Heart right ventricle (tissue), 16 donors: Measurements from ENCODE around the gene JUNB. TPM values are rescaled to one million over a fixed set of nuclear protein-coding genes. Genes with fewer than 3 reads are reported as not detected.

ENCODE experiments used
- ATAC-seq, 8 donors: fragments of 200-7000 bp; cut with Tn5 transposase; one replicate each; pipeline ENCODE4 v1.9.1; 2020; ENCODE audit warnings: mild to moderate bottlenecking in 8 of 8, moderate library complexity in 8 of 8, moderate number of reproducible peaks in 1 of 8
- DNase-seq, 2 donors: peaks; one replicate each; pipeline ENCODE4 v3.0.0-alpha.2; 2020
- H3K27ac ChIP-seq, 10 donors: fragments of 200-600 bp; sonication (generic) in 2 of 10; one replicate each; pipeline versions ENCODE4 v1.5.0 to v1.8.0; 2020 to 2022; ENCODE audit warnings: mild to moderate bottlenecking in 3 of 10
- H3K27me3 ChIP-seq, 7 donors: fragments of 200-600 bp; one replicate each; pipeline ENCODE4 v1.8.0; 2021 to 2022; ENCODE audit warnings: mild to moderate bottlenecking in 2 of 7
- H3K36me3 ChIP-seq, 9 donors: fragments of 200-600 bp; sonication (generic) in 1 of 9; one replicate each; pipeline versions ENCODE4 v1.5.0 to v1.8.0; 2020 to 2022; ENCODE audit warnings: mild to moderate bottlenecking in 2 of 9
- H3K4me1 ChIP-seq, 9 donors: fragments of 200-600 bp; sonication (generic) in 1 of 9; one replicate each; pipeline versions ENCODE4 v1.5.0 to v1.8.0; 2020 to 2022; ENCODE audit warnings: mild to moderate bottlenecking in 4 of 9
- H3K4me3 ChIP-seq, 10 donors: fragments of 200-600 bp; sonication (generic) in 2 of 10; one replicate each; pipeline versions ENCODE4 v1.5.0 to v1.8.0; 2020 to 2022; ENCODE audit warnings: mild to moderate bottlenecking in 7 of 10, moderate library complexity in 2 of 10
- H3K9me3 ChIP-seq, 11 donors: fragments of 200-600 bp in 10 of 11; sonication (generic) in 2 of 11; one replicate each; pipeline versions ENCODE4 v1.5.0 to v1.8.0; 2013 to 2022; ENCODE audit warnings: mild to moderate bottlenecking in 2 of 11, control low read depth in 1 of 11, moderate library complexity in 1 of 11
- CTCF ChIP-seq, 9 donors: fragments of 200-600 bp; sonication (generic) in 2 of 9; IDR thresholded peaks; one replicate each; pipeline versions ENCODE4 v1.5.0 to v1.8.0; 2021 to 2022; ENCODE audit warnings: antibody characterized with exemption in 9 of 9, mild to moderate bottlenecking in 5 of 9, moderate library complexity in 1 of 9
- WGBS, 2 donors: extraction: QIAGEN DNeasy Blood & Tissue Kit; methylation state at CpG; one replicate each; pipeline ENCODE4 v1.1.7; 2013; ENCODE audit warnings: inconsistent platforms in 1 of 2; 5-methylcytosine and 5-hydroxymethylcytosine counted together
- intact Hi-C, 10 donors: fragments of 100-400 bp; cut with DNase I; formaldehyde crosslinking; loops; one replicate each; pipeline versions ENCODE4 v1.11.1 to v1.14.2; 2022
- polyA plus RNA-seq, 2 donors: library from polyadenylated mRNA; stranded (reverse); fragments of 200-250 nt; gene quantifications; one replicate each; pipeline ENCODE4 v1.2.3, GENCODE V29; 2013
- total RNA-seq, 10 donors: library from RNA; stranded (reverse); fragmentation: NEBNext Ultra II Directional in 3 of 10; extraction: Animal tissue kit (Norgen Biotek cat#: 25700) in 3 of 10; gene quantifications; one replicate each; pipeline versions ENCODE4 v1.2.1 to v1.2.4, GENCODE V29; 2021 to 2023
- donor health status: Arrhythmogenic right ventricular cardiomyopathy.
- donor health status: ischemic (EF 13 %, LVEDD 7.1; RV severe dilation, severe dysfunction).
- donor health status: healthy with polysubstance abuse.
- donor health status: DM: no; HTN: yes; CAD: no.
- donor health status: DM: no; HTN: no; CAD: no.
- donor health status: ischemic (EF 25% LVEDD 6.9; RV normal size, moderate dysfunction).
- donor health status: ischemic (EF 25% LVEDD 5.7; RV mildly dilated, moderate dysfunction).
- donor health status: healthy.
- donor health status: DM: yes; HTN: yes; CAD: no.
- donor health status: Ischemic cardiomyopathy.
- donor health status: ischemic (EF 35%, LVEDD 5.7; RV mildly dilated, moderate dysfunction).
- donor health status: nonischemic (EF 11% LVEDD 7.7; RV severe dilation, severe dysfunction).
- donor health status: DM: yes; HTN: yes; CAD: no.
- donor health status: PGD.
- donor health status: ischemic (EF 29% LVEDD 5.4; RV normal size, mild dysfunction).
- donor health status: nonischemic (EF 23%, LVEDD 6.1; RV moderate dilation, normal function).

JUNB gene
- total and polyA plus RNA-seq, 12 donors: 22.4 to 247 (median 65.7) TPM

GRCh38 chr19:12754465-12755196 is 36.7 kb upstream of the JUNB start:
- Histone ChIP-seq H3K27me3 (peaks cover 0 to 42% (median 26%) of the 10 kb centered on the region in 7 donors), H3K27ac (no peak overlapping the region)

GRCh38 chr19:12756150-12756883 is 35.0 kb upstream of the JUNB start:
- peaks cover 0 to 19% (median 11%) of the 10 kb centered on the region in 9 donors for H3K4me1 ChIP-seq
- H3K36me3 ChIP-seq: peaks cover 0 to 2% (median 0%) of the 10 kb centered on the region in 9 donors
- no peak for ATAC-seq
- no peak overlapping the region for H3K27ac ChIP-seq
- intact Hi-C loops: loop anchor here in 3 of 10 donors (5.0 kb wide), 3 partner anchors 39 to 91 kb away; no protein-coding TSS in a partner anchor
- TF ChIP-seq CTCF (IDR thresholded peaks at IDR 0.05): no peak
- no peak for DNase-seq
- no peaks in the 10 kb centered on the region for H3K9me3 ChIP-seq
- 78 to 82% methylated on average over 19 of the region's 19 CpGs for WGBS, 2 donors
- H3K27me3 ChIP-seq: peaks cover 0 to 26% (median 9%) of the 10 kb centered on the region in 7 donors
- no peak overlapping the region for H3K4me3 ChIP-seq

More at GRCh38 chr19:12754465-12755196, 36.7 kb upstream of the JUNB start:
- no peak for TF ChIP-seq CTCF (IDR thresholded peaks at IDR 0.05)
- ATAC-seq: no peak
- peaks cover 0 to 13% (median 11%) of the 10 kb centered on the region in 9 donors for H3K4me1 ChIP-seq
- H3K36me3 ChIP-seq: no peaks in the 10 kb centered on the region
- intact Hi-C loops: loop anchor here in 3 of 10 donors (5.0 kb wide), 3 partner anchors 37 to 93 kb away; no protein-coding TSS in a partner anchor
- no peaks in the 10 kb centered on the region for H3K9me3 ChIP-seq
- WGBS, 2 donors: 66% methylated on average over 50 of the region's 50 CpGs
- no peak for DNase-seq
- H3K4me3 ChIP-seq: no peak overlapping the region

GRCh38 chr19:12757544-12758274 is 33.6 kb upstream of the JUNB start:
- DNase-seq: peak; percentile 60 to 73
- Histone ChIP-seq H3K36me3 (peaks cover 0 to 16% (median 7%) of the 10 kb centered on the region in 9 donors), H3K27ac (peak overlapping the region; percentile 28 to 64 (median 52)), H3K4me3 (peak overlapping the region in 9 of 10 donors; percentile 21 to 50 (median 42)), H3K27me3 (peaks cover 0 to 13% (median 4%) of the 10 kb centered on the region in 7 donors), H3K4me1 (peaks cover 0 to 31% (median 12%) of the 10 kb centered on the region in 9 donors), H3K9me3 (no peaks in the 10 kb centered on the region)
- intact Hi-C loops: loop anchor here in 3 of 10 donors (5.0 kb wide), 3 partner anchors 40 to 90 kb away; no protein-coding TSS in a partner anchor
- WGBS, 2 donors: 7% methylated on average over 60 of the region's 60 CpGs
- peak; percentile 73 to 86 (median 76) for ATAC-seq
- TF ChIP-seq CTCF (IDR thresholded peaks at IDR 0.05): peak; percentile 77 to 97 (median 92)
